GM12891 (cell line): ENCODE measurements around the gene TPST1.

Experiments used
- DNase-seq: peaks from one replicate; pipeline ENCODE4 v3.0.0; 2011; ENCODE audit warnings: low spot score; ENCODE audit not compliant: insufficient read length
- FAIRE-seq: peaks from 2 replicates; lab custom pipeline; 2011; peaks lifted over from hg19 to GRCh38; lab: Jason Lieb, UNC
- PAX5 ChIP-seq: IDR thresholded peaks from 2 replicates; pipeline ENCODE4 v1.6.1; 2011; ENCODE audit warnings: low read length, moderate library complexity, mild to moderate bottlenecking; ENCODE audit not compliant: insufficient read depth, severe bottlenecking
- POLR2A ChIP-seq: IDR thresholded peaks from 2 replicates; pipeline ENCODE4 v1.6.1; 2011; ENCODE audit warnings: low read depth, low read length, control low read depth
- POLR2AphosphoS5 ChIP-seq: IDR thresholded peaks from 2 replicates; pipeline ENCODE4 v1.6.1; 2011; ENCODE audit warnings: low read depth, low read length, control low read depth
- POU2F2 ChIP-seq: IDR thresholded peaks from 2 replicates; pipeline ENCODE4 v1.6.1; 2011; ENCODE audit warnings: low read depth, mild to moderate bottlenecking, control low read depth, low read length, moderate library complexity
- SPI1 ChIP-seq: IDR thresholded peaks from 2 replicates; pipeline ENCODE4 v1.6.1; 2011; ENCODE audit warnings: low read depth, low read length, control low read depth
- TAF1 ChIP-seq: IDR thresholded peaks from 2 replicates; pipeline ENCODE4 v1.6.1; 2011; ENCODE audit warnings: low read depth, low read length, control low read depth

TPST1 gene

DNA sequence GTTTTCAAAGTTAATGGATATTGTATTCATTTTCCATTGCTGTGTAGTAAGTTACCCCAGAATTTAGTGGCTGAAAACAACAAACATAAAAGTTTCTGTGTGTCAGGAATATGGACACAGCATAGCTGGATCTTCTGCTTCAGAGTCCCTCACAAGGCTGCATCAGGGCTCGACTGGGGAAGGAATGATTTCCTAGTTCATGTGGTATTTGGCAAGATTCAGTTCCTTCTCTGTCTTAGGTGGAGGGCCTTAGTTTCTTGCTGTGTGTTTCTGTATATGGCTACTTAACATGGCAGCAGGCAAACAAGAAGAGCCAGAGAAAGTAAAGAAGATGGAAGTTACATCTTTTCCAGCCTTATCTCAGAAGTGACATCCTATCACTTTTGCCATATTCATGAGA, 51.1 kb downstream of the TPST1 start:
- DNase-seq (no peak), FAIRE-seq (no peak)
- TF ChIP-seq SPI1 (no peak), TAF1 (no peak), POLR2A (no peak), PAX5 (no peak), POU2F2 (no peak), POLR2AphosphoS5 (no peak)

DNA sequence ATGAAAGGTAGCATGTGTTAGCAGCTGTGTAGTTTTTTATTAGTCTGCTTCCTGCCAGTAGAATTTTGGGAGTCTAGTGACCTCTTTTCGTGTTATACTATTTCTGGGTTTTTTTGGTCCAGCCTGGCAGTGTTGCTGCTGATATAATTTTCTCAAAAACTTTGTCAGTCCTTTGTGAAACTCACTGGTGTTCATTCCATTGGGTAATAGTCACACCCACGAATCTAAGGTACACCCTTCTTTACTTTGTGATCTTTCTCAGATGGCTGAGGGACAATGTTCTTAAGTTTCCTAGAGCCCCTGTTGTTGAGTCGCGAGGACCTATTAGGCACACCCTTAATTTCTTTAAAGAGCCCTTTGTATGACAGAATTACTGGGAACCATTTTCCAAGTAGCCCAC, 52.3 kb downstream of the TPST1 start:
- FAIRE-seq (no peak), DNase-seq (no peak)
- TF ChIP-seq PAX5 (no peak), SPI1 (no peak)

DNA sequence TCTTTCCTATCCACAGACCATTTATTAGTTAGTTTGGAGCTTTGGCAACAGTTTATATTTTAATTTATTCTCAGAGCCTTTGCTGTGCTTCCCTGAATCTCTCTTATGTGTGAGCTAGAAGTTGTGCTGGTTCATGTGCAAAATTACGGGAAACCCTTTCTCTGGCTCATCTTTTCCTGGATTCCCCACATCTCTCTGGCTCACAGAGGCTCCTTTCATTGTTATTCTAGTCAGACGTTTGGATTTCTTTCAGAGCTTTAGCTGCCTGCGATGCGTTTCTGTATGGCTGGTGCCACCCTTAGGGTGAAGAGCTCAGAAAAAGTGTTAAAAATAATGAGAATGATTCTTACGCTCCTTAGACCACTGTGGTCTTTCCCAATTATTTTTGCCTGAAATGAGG, 53.3 kb downstream of the TPST1 start:
- no peak for DNase-seq
- no peak for FAIRE-seq
- TF ChIP-seq TAF1 (no peak), POLR2A (no peak), POLR2AphosphoS5 (no peak), PAX5 (no peak), POU2F2 (no peak), SPI1 (no peak)

DNA sequence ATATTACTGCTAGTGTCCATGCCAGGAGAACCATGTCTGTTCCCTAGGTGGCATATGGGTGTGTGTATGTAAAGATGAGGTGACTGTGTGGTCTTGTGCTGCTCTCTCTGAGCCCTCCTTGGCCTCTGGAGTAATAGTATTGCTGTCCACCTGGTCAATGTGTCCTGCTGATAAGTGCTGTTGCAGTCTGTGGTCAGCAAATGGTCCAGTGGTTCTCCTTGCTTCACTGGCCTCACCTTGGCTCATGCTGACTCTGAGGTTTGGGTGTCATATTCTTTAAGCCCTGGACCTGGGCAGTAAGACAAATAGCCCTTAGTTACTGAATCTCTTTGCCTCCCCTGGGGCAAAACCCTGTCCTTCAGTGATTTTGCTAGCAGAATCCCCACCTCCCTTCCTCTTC, 56.8 kb downstream of the TPST1 start:
- FAIRE-seq (no peak), DNase-seq (no peak)

DNA sequence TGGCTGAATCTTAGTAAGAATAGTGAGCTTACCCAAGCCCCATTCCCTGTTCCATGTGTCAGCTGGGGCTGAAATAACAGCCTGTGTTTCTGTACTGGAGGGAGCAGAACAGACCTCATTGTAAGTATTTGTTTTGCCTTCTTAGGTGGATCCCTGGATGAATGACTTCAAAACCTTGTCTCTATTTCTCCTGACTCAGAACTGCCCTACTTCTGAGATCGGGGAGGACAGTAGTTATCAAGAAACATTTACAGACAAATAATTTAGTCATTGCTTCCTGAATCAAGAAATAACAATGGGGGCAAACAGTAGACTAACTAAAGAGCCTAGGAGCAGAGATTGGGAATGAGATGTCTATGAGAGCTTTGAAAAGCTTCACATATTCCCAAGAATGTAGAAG, 58.8 kb downstream of the TPST1 start:
- TF ChIP-seq POLR2A (no peak), POU2F2 (no peak), PAX5 (no peak), TAF1 (no peak), POLR2AphosphoS5 (no peak), SPI1 (no peak)
- DNase-seq (no peak), FAIRE-seq (no peak)

More for the DNA sequence above, 56.8 kb downstream of the TPST1 start:
- no peak for TF ChIP-seq POLR2A
- TF ChIP-seq POLR2AphosphoS5, result no peak
- TF ChIP-seq PAX5, result no peak
- no peak for TF ChIP-seq SPI1
- no peak for TF ChIP-seq POU2F2
- no peak for TF ChIP-seq TAF1

DNA sequence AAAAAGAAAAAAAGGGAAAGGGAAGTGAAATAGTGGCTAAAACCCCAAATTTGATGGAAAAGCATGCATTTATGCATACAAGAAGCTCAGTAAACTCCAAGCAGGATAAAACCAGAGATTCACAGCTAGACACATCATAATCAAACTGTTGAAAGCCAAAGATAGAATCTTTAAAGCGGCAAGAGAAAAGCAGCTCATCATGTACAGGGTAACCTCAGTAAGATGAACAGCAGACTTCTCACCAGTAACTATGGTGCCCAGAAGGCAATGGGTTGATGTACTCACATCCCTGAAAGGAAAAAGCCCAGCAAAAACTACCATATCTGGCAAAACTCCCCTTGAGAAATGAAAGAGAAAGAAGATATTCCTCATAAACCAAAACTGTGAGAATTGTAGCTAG, 60.4 kb downstream of the TPST1 start:
- TF ChIP-seq POLR2A (no peak), TAF1 (no peak)
- no peak for FAIRE-seq
- no peak for DNase-seq

DNA sequence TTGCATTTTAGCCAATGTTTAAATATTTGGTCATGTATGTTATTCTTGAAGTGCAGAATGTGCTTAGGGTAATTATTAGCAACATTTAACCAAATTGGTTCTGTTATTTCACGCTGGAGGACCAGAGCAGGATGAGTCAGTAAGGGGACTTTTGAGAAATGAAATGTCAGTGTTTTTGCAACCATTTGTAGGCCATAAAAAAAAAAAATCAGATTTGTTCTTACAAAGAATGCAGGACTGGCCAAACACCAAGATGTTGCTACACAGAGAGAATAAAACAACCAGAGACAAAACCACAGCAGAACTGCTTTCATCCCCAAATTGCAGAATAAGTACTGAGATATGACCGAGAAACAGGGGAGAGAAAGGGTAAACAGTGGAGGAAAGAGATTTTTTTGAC, 62.1 kb downstream of the TPST1 start:
- TF ChIP-seq POU2F2 (no peak), POLR2AphosphoS5 (no peak), SPI1 (no peak), PAX5 (no peak), POLR2A (no peak), TAF1 (no peak)
- FAIRE-seq, result no peak
- no peak for DNase-seq

DNA sequence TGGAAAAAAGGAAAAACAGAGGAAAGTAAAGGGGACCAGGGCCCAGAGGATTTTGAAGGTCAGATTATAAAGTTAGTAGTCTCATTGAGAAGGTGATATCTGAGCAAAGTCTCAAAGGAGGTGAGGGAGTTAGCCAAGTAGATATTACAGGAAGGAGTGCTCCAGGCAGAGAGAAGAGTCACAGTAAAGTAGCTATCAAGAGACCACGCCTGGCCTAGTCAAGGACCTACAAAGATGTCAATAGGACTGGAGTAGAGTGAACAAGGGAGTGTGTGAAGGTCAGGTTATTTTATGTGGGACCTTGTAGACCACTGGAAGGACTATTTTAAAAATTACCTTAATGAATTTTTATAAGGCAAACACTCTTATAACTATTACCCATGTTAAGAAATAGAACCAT, 64.8 kb downstream of the TPST1 start:
- no peak for TF ChIP-seq POU2F2
- TF ChIP-seq TAF1, result no peak
- TF ChIP-seq PAX5, result no peak
- no peak for TF ChIP-seq SPI1
- no peak for TF ChIP-seq POLR2AphosphoS5
- TF ChIP-seq POLR2A, result no peak
- no peak for DNase-seq
- FAIRE-seq, result no peak

DNA sequence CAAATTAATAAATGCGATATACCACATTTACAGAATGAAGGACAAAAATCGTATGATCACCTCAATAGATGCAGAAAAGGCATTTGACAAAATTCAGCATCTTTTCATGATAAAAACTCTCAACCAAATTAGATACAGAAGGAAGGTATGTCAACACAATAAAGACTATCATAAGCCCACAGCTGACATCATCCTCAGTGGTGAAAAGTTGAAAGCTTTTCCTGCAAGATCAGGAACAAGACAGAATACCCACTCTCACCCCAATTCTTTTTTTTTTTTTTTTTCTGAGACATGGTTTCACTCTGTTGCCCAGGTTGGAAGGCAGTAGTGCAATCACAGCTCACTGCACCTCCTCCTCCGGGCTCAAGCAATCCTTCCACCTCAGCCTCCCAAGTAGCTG, 67.2 kb downstream of the TPST1 start:
- FAIRE-seq (no peak), DNase-seq (no peak)
- no peak for TF ChIP-seq TAF1
- no peak for TF ChIP-seq PAX5
- no peak for TF ChIP-seq SPI1
- TF ChIP-seq POLR2AphosphoS5, result no peak
- no peak for TF ChIP-seq POLR2A
- no peak for TF ChIP-seq POU2F2

DNA sequence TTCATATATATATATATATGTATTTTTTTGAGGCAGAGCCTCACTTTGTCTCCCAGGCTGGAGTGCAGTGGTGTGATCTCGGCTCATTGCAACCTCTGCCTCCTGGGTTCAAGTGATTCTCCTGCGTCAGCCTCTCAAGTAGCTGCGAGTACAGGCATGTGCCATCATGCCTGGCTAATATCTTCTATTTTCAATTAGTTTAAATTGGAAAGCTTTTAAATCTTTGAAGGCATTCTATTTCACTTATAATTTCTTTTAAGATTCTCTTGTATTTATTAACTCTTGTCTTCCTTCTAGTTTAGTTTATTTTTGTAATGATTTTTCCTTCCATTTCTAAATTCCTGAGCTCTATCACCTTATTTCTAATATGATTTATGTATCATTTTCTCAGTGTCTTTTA, 71.2 kb downstream of the TPST1 start:
- FAIRE-seq (no peak), DNase-seq (no peak)
- no peak for TF ChIP-seq SPI1
- TF ChIP-seq TAF1, result no peak
- no peak for TF ChIP-seq POU2F2
- no peak for TF ChIP-seq POLR2A
- no peak for TF ChIP-seq POLR2AphosphoS5
- no peak for TF ChIP-seq PAX5

DNA sequence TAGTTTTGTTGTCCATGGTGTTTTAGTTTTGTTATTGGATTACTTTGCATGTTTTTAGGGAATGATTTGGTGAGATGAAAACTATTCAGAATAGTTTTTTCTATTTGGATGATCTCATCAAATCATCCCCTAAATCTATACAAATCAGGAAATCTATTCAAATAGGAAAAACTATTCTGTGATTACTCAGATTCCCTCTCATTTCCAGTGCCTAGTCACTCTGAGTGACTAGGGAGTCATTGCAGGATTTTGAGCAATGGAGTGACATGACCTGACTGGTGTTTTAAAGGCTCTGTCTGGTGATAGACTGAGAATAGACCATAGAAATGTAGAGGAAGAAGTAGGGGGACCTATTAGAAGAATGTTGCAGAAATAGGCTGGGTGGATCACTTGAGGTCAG, 72.4 kb downstream of the TPST1 start:
- no peak for DNase-seq
- FAIRE-seq, result no peak
- TF ChIP-seq POU2F2 (no peak), SPI1 (no peak), POLR2AphosphoS5 (no peak), PAX5 (no peak), POLR2A (no peak), TAF1 (no peak)

DNA sequence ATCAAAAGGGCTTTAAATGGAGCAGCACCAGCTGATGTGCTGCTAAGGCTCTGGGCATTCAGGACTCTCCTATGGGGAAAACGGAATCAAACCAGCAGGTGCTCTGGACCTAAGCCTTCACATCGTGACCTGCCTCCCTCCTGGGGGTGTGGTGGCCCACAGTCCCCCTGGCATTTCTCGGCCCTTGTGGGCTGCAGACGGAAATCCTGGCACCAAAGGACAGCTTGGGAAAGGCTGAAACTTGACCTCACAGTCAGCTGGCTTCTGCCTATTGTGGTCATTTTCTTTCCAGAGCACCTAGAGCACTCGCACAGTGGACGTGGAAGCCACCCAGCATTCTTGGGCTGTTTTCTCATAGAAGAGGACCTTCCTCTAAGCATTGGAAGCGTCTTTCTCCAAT, 74.8 kb downstream of the TPST1 start:
- FAIRE-seq (no peak), DNase-seq (no peak)
- TF ChIP-seq TAF1, result no peak
- TF ChIP-seq POLR2AphosphoS5, result no peak
- TF ChIP-seq PAX5, result no peak
- TF ChIP-seq SPI1, result no peak
- TF ChIP-seq POU2F2, result no peak
- TF ChIP-seq POLR2A, result no peak
